VCaP (cell line): ENCODE data around the gene AMBP.
A peak's percentile ranks its signal among the peaks of the same experiment; 100 is the strongest.

Experiments
- H3K27ac ChIP-seq: fragments of 450-650 bp; 2 replicates; pipeline ENCODE4 v1.5.1; 2017
- CTCF ChIP-seq: fragments of 450-650 bp; conservative IDR thresholded peaks from 2 replicates; pipeline ENCODE4 v1.5.1; 2017; ENCODE audit warnings: mild to moderate bottlenecking, moderate library complexity

The AMBP gene

GRCh38 chr9:114116126-114116747 is 38.1 kb upstream of the AMBP start:
- TF ChIP-seq CTCF, result no peak
- no peak overlapping the region for H3K27ac ChIP-seq

GRCh38 chr9:114115654-114116125 is 37.6 kb upstream of the AMBP start:
- H3K27ac ChIP-seq, result no peak overlapping the region
- no peak for TF ChIP-seq CTCF

GRCh38 chr9:114114364-114114763 is 36.3 kb upstream of the AMBP start:
- H3K27ac ChIP-seq, result no peak overlapping the region
- no peak for TF ChIP-seq CTCF

- peak overlapping the region; percentile 17; the same call in 1 of the 2 replicates for H3K27ac ChIP-seq
- no peak for TF ChIP-seq CTCF
Measured at GRCh38 chr9:114112778-114113584, 34.9 kb upstream of the AMBP start.

GRCh38 chr9:114112325-114112724 is 34.2 kb upstream of the AMBP start:
- peak overlapping the region; percentile 17; the same call in 1 of the 2 replicates for H3K27ac ChIP-seq
- no peak for TF ChIP-seq CTCF

- H3K27ac ChIP-seq, result no peak overlapping the region
- TF ChIP-seq CTCF, result no peak
Measured at GRCh38 chr9:114110180-114110579, 32.1 kb upstream of the AMBP start.

- H3K27ac ChIP-seq, result no peak overlapping the region
- TF ChIP-seq CTCF, result no peak
Measured at GRCh38 chr9:114109124-114109523, 31.0 kb upstream of the AMBP start.
